WTC11 (cell line): ENCODE results near the gene TSGA10. TPM values are rescaled to one million over a fixed set of nuclear protein-coding genes. Genes with fewer than 3 reads are reported as not detected.

Experiments used
- ATAC-seq: fragments of 200-7000 bp; cut with Tn5 transposase; 2 replicates; pipeline ENCODE4 v1.10.0; 2021; ENCODE audit warnings: mild to moderate bottlenecking, moderate library complexity
- CTCF ChIA-PET: fragments of 300-600 bp; sonication (Branson Sonifier 250); formaldehyde crosslinking; loops from one replicate; lab custom pipeline; 2021; ENCODE audit warnings: antibody characterized with exemption; lab: Charles Lee
- POLR2A ChIA-PET: fragments of 350-600 bp; sonication (Branson Sonifier 250); formaldehyde crosslinking; loops from one replicate; lab custom pipeline; 2021; ENCODE audit warnings: antibody characterized with exemption; lab: Charles Lee
- DNase-seq: peaks from one replicate; pipeline ENCODE4 v3.0.0; 2021; ENCODE audit warnings: low spot score
- H3K27ac Mint-ChIP-seq: 2 replicates; pipeline ENCODE4 v1.8.0; 2021; ENCODE audit warnings: mixed read lengths
- H3K27me3 Mint-ChIP-seq: 2 replicates; pipeline ENCODE4 v1.8.0; 2021; ENCODE audit warnings: low read depth, mild to moderate bottlenecking, moderate library complexity, mixed read lengths
- H3K36me3 Mint-ChIP-seq: 2 replicates; pipeline ENCODE4 v1.8.0; 2021; ENCODE audit warnings: mixed read lengths
- H3K4me1 Mint-ChIP-seq: 2 replicates; pipeline ENCODE4 v1.8.0; 2022; ENCODE audit warnings: mixed read lengths
- H3K4me3 Mint-ChIP-seq: 2 replicates; pipeline ENCODE4 v1.8.0; 2021; ENCODE audit warnings: mild to moderate bottlenecking, moderate library complexity, mixed read lengths
- H3K9me3 Mint-ChIP-seq: 2 replicates; pipeline ENCODE4 v1.8.0; 2021; ENCODE audit warnings: mixed read lengths
- CDX4 ChIP-seq: fragments of 250-450 bp; sonication (Bioruptor Pico); IDR thresholded peaks from 2 replicates; pipeline ENCODE4 v1.9.0; 2021; ENCODE audit warnings: moderate library complexity, mild to moderate bottlenecking, inconsistent platforms, borderline replicate concordance
- CREM ChIP-seq: sonication (generic); formaldehyde crosslinking; IDR thresholded peaks from 2 replicates; pipeline ENCODE4 v1.8.1; 2022; ENCODE audit warnings: mild to moderate bottlenecking, missing genetic modification reagents, moderate library complexity
- EMX1 ChIP-seq: fragments of 250-450 bp; sonication (Bioruptor Pico); IDR thresholded peaks from 2 replicates; pipeline ENCODE4 v1.8.0; 2021; ENCODE audit warnings: mild to moderate bottlenecking
- ESRRA ChIP-seq: sonication (generic); formaldehyde crosslinking; IDR thresholded peaks from 2 replicates; pipeline ENCODE4 v1.8.1; 2022; ENCODE audit warnings: mild to moderate bottlenecking, missing genetic modification reagents, borderline replicate concordance
- JAZF1 ChIP-seq: fragments of 250-450 bp; sonication (Bioruptor Pico); IDR thresholded peaks from 2 replicates; pipeline ENCODE4 v1.9.0; 2021; ENCODE audit warnings: moderate library complexity, mild to moderate bottlenecking, inconsistent platforms
- MLX ChIP-seq: sonication (generic); formaldehyde crosslinking; IDR thresholded peaks from 2 replicates; pipeline ENCODE4 v1.8.1; 2023; ENCODE audit warnings: mild to moderate bottlenecking, missing genetic modification reagents, moderate library complexity
- NFYB ChIP-seq: sonication (generic); formaldehyde crosslinking; conservative IDR thresholded peaks from 2 replicates; pipeline ENCODE4 v1.8.0; 2022; ENCODE audit warnings: low read depth, missing genetic modification reagents
- PRDM15 ChIP-seq: sonication (generic); formaldehyde crosslinking; IDR thresholded peaks from 2 replicates; pipeline ENCODE4 v1.8.0; 2022; ENCODE audit warnings: missing genetic modification reagents
- TP53 ChIP-seq: sonication (generic); formaldehyde crosslinking; IDR thresholded peaks from 2 replicates; pipeline ENCODE4 v1.8.1; 2023; ENCODE audit warnings: mild to moderate bottlenecking, missing genetic modification reagents
- ZNF138 ChIP-seq: sonication (generic); formaldehyde crosslinking; conservative IDR thresholded peaks from 2 replicates; pipeline ENCODE4 v1.8.1; 2022; ENCODE audit warnings: mild to moderate bottlenecking, moderate library complexity, missing genetic modification reagents
- ZNF317 ChIP-seq: sonication (generic); formaldehyde crosslinking; IDR thresholded peaks from 2 replicates; pipeline ENCODE4 v1.8.1; 2023; ENCODE audit warnings: low read depth, mild to moderate bottlenecking, moderate library complexity, missing genetic modification reagents, borderline replicate concordance
- ZNF416 ChIP-seq: fragments of 250-450 bp; sonication (Bioruptor Pico); IDR thresholded peaks from 2 replicates; pipeline ENCODE4 v1.9.0; 2021; ENCODE audit warnings: mild to moderate bottlenecking, inconsistent platforms
- ZNF512 ChIP-seq: sonication (generic); formaldehyde crosslinking; IDR thresholded peaks from 2 replicates; pipeline ENCODE4 v1.8.1; 2022; ENCODE audit warnings: missing genetic modification reagents, borderline replicate concordance
- total RNA-seq: library from RNA; stranded (reverse); gene quantifications from 3 replicates; pipeline ENCODE4 v1.2.3, GENCODE V29; 2021
- TF ChIP-seq, protein P1 (sequence below): fragments of 250-450 bp; sonication (Bioruptor Pico); IDR thresholded peaks from 2 replicates; pipeline ENCODE4 v1.9.0; 2021; ENCODE audit warnings: mild to moderate bottlenecking
- TF ChIP-seq, protein P2 (sequence below): sonication (generic); formaldehyde crosslinking; IDR thresholded peaks from 2 replicates; pipeline ENCODE4 v1.8.0; 2022; ENCODE audit warnings: mild to moderate bottlenecking, missing genetic modification reagents
- TF ChIP-seq, protein P3 (sequence below): sonication (generic); formaldehyde crosslinking; IDR thresholded peaks from 2 replicates; pipeline ENCODE4 v1.8.0; 2023; ENCODE audit warnings: missing genetic modification reagents, mild to moderate bottlenecking, borderline replicate concordance
- TF ChIP-seq, protein P4 (sequence below): fragments of 250-450 bp; sonication (Bioruptor Pico); IDR thresholded peaks from 2 replicates; pipeline ENCODE4 v1.9.0; 2021; ENCODE audit warnings: mild to moderate bottlenecking

TSGA10 gene
- total RNA-seq, 1 experiment from 2014 or later = 9.1 TPM

DNA sequence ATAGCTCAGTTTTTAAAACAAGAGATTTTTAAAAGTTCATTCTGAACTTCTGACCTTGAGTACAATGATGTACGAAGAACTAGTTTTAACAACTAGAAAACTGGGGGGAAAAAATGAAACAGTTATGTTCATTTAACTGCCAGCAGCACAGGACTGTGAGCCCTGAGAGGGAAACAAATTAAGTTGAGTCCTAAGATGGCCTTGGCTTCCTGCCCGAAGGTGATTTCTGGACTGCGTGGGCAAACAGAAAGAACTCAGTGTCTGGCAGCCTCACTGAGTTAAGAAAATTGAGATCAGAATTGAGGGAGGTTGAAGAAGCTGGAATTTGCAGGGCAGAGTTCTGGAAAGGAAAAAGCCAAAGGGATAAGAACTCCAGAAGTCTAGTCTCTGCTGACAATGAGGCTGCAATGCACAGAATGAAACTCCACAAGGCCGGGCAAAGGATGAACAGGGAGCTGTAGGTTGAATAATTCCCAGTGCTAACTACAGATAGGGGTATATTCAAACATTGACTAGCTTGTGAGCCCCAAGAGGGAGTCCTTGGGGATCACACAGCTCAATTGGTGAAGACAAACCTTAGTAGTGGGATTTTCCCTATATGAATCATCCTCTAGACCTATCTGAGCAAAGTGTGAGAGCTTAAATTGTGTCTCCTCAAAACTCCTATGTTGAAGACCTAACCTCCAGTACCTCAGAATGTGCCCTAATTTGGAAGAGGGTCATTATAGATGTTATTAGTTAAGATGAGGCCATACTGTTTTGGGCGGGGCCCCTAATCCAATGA is 205.6 kb downstream of the TSGA10 start (continued):
- TF ChIP-seq ZNF512 (no peak), NFYB (no peak), ZNF416 (CRISPR knock-in tag) (no peak), EMX1 (CRISPR knock-in tag) (no peak), TP53 (CRISPR knock-in tag) (no peak)
- TF ChIP-seq, protein P1, sequence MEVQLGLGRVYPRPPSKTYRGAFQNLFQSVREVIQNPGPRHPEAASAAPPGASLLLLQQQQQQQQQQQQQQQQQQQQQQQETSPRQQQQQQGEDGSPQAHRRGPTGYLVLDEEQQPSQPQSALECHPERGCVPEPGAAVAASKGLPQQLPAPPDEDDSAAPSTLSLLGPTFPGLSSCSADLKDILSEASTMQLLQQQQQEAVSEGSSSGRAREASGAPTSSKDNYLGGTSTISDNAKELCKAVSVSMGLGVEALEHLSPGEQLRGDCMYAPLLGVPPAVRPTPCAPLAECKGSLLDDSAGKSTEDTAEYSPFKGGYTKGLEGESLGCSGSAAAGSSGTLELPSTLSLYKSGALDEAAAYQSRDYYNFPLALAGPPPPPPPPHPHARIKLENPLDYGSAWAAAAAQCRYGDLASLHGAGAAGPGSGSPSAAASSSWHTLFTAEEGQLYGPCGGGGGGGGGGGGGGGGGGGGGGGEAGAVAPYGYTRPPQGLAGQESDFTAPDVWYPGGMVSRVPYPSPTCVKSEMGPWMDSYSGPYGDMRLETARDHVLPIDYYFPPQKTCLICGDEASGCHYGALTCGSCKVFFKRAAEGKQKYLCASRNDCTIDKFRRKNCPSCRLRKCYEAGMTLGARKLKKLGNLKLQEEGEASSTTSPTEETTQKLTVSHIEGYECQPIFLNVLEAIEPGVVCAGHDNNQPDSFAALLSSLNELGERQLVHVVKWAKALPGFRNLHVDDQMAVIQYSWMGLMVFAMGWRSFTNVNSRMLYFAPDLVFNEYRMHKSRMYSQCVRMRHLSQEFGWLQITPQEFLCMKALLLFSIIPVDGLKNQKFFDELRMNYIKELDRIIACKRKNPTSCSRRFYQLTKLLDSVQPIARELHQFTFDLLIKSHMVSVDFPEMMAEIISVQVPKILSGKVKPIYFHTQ = no peak
- TF ChIP-seq, protein P2, sequence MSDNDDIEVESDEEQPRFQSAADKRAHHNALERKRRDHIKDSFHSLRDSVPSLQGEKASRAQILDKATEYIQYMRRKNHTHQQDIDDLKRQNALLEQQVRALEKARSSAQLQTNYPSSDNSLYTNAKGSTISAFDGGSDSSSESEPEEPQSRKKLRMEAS (CRISPR knock-in tag) = no peak

GRCh38 chr2:98947554-98947953 is 207.2 kb downstream of the TSGA10 start:
- POLR2A ChIA-PET = no interaction called here
- Mint-ChIP-seq H3K27me3 (no peaks in the 10 kb centered on the region), H3K4me1 (no peaks in the 10 kb centered on the region), H3K36me3 (no peaks in the 10 kb centered on the region), H3K9me3 (no peaks in the 10 kb centered on the region), H3K4me3 (no peak overlapping the region), H3K27ac (no peak overlapping the region)
- no peak for DNase-seq
- no peak for ATAC-seq
- CTCF ChIA-PET = no interaction called here
- TF ChIP-seq, protein P3, sequence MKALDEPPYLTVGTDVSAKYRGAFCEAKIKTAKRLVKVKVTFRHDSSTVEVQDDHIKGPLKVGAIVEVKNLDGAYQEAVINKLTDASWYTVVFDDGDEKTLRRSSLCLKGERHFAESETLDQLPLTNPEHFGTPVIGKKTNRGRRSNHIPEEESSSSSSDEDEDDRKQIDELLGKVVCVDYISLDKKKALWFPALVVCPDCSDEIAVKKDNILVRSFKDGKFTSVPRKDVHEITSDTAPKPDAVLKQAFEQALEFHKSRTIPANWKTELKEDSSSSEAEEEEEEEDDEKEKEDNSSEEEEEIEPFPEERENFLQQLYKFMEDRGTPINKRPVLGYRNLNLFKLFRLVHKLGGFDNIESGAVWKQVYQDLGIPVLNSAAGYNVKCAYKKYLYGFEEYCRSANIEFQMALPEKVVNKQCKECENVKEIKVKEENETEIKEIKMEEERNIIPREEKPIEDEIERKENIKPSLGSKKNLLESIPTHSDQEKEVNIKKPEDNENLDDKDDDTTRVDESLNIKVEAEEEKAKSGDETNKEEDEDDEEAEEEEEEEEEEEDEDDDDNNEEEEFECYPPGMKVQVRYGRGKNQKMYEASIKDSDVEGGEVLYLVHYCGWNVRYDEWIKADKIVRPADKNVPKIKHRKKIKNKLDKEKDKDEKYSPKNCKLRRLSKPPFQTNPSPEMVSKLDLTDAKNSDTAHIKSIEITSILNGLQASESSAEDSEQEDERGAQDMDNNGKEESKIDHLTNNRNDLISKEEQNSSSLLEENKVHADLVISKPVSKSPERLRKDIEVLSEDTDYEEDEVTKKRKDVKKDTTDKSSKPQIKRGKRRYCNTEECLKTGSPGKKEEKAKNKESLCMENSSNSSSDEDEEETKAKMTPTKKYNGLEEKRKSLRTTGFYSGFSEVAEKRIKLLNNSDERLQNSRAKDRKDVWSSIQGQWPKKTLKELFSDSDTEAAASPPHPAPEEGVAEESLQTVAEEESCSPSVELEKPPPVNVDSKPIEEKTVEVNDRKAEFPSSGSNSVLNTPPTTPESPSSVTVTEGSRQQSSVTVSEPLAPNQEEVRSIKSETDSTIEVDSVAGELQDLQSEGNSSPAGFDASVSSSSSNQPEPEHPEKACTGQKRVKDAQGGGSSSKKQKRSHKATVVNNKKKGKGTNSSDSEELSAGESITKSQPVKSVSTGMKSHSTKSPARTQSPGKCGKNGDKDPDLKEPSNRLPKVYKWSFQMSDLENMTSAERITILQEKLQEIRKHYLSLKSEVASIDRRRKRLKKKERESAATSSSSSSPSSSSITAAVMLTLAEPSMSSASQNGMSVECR (CRISPR knock-in tag) = no peak
- TF ChIP-seq ESRRA (CRISPR knock-in tag) (no peak), ZNF138 (CRISPR knock-in tag) (no peak), EMX1 (CRISPR knock-in tag) (no peak), JAZF1 (no peak), ZNF317 (no peak), PRDM15 (CRISPR knock-in tag) (no peak), CREM (no peak), MLX (CRISPR knock-in tag) (no peak), CDX4 (CRISPR knock-in tag) (no peak)
- TF ChIP-seq, protein P1 = no peak
- TF ChIP-seq, protein P4, sequence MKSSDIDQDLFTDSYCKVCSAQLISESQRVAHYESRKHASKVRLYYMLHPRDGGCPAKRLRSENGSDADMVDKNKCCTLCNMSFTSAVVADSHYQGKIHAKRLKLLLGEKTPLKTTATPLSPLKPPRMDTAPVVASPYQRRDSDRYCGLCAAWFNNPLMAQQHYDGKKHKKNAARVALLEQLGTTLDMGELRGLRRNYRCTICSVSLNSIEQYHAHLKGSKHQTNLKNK (CRISPR knock-in tag) = no peak
